ENCODE measurements around the gene NAA30.
"Not testable (repeated sequence)": the region's sequence is repeated elsewhere in the genome, so short reads cannot be mapped to it uniquely, and the experiment has no call there.

The NAA30 gene

GRCh38 chr14:57364659-57365450, 25.5 kb upstream of the NAA30 start:
- no peak for DNase-seq (ENCODE audit: low read depth, low spot score)
- TF ChIP-seq POLR2AphosphoS5 (IDR thresholded peaks at IDR 0.05; ENCODE audit: borderline replicate concordance, low read depth, low read length) (no peak), EZH2 (IDR thresholded peaks at IDR 0.05) (no peak), FOXP2 (optimal IDR thresholded peaks at IDR 0.05; ENCODE audit: control extremely low read depth, extremely low read length, insufficient read depth) (no peak)
- H3K9me3 ChIP-seq (ENCODE audit: low read depth, low read length) = no peaks in the 10 kb centered on the region
- no peak overlapping the region for H3K4me3 ChIP-seq
- no peak overlapping the region for H3K9ac ChIP-seq (ENCODE audit: insufficient read length)
- H3K36me3 ChIP-seq (ENCODE audit: insufficient read depth, low read length) = no peaks in the 10 kb centered on the region
- H3K27ac ChIP-seq = no peak overlapping the region

- not testable (repeated sequence) for H3K4me3 ChIP-seq; H3K27ac ChIP-seq; H3K9ac ChIP-seq (ENCODE audit: insufficient read length); DNase-seq (ENCODE audit: low read depth, low spot score); H3K36me3 ChIP-seq (ENCODE audit: insufficient read depth, low read length); H3K9me3 ChIP-seq (ENCODE audit: low read depth, low read length)
Observed at GRCh38 chr14:57370187-57370586, 20.2 kb upstream of the NAA30 start.

GRCh38 chr14:57371013-57371412, 19.4 kb upstream of the NAA30 start:
- no peak for DNase-seq (ENCODE audit: low read depth, low spot score)
- no peaks in the 10 kb centered on the region for H3K36me3 ChIP-seq (ENCODE audit: insufficient read depth, low read length)
- no peaks in the 10 kb centered on the region for H3K9me3 ChIP-seq (ENCODE audit: low read depth, low read length)
- H3K27ac ChIP-seq = no peak overlapping the region
- no peak overlapping the region for H3K4me3 ChIP-seq
- no peak overlapping the region for H3K9ac ChIP-seq (ENCODE audit: insufficient read length)
- no peak for TF ChIP-seq FOXP2 (optimal IDR thresholded peaks at IDR 0.05; ENCODE audit: control extremely low read depth, extremely low read length, insufficient read depth)
- TF ChIP-seq EZH2 (IDR thresholded peaks at IDR 0.05) = no peak
- no peak for TF ChIP-seq POLR2AphosphoS5 (IDR thresholded peaks at IDR 0.05; ENCODE audit: borderline replicate concordance, low read depth, low read length)

GRCh38 chr14:57375156-57375555, 15.2 kb upstream of the NAA30 start:
- no peak for DNase-seq (ENCODE audit: low read depth, low spot score)
- TF ChIP-seq POLR2AphosphoS5 (IDR thresholded peaks at IDR 0.05; ENCODE audit: borderline replicate concordance, low read depth, low read length) (no peak), FOXP2 (optimal IDR thresholded peaks at IDR 0.05; ENCODE audit: control extremely low read depth, extremely low read length, insufficient read depth) (no peak), EZH2 (IDR thresholded peaks at IDR 0.05) (no peak)
- no peak overlapping the region for H3K4me3 ChIP-seq
- H3K27ac ChIP-seq = peak overlapping the region; percentile 16; the same call in 1 of the 2 replicates
- no peaks in the 10 kb centered on the region for H3K9me3 ChIP-seq (ENCODE audit: low read depth, low read length)
- no peaks in the 10 kb centered on the region for H3K36me3 ChIP-seq (ENCODE audit: insufficient read depth, low read length)
- H3K9ac ChIP-seq (ENCODE audit: insufficient read length) = no peak overlapping the region

- TF ChIP-seq FOXP2 (optimal IDR thresholded peaks at IDR 0.05; ENCODE audit: control extremely low read depth, extremely low read length, insufficient read depth) (no peak), POLR2AphosphoS5 (IDR thresholded peaks at IDR 0.05; ENCODE audit: borderline replicate concordance, low read depth, low read length) (no peak), EZH2 (IDR thresholded peaks at IDR 0.05) (no peak)
- Histone ChIP-seq H3K9ac (ENCODE audit: insufficient read length) (no peak overlapping the region), H3K9me3 (ENCODE audit: low read depth, low read length) (no peaks in the 10 kb centered on the region), H3K36me3 (ENCODE audit: insufficient read depth, low read length) (no peaks in the 10 kb centered on the region), H3K4me3 (no peak overlapping the region), H3K27ac (peak overlapping the region; percentile 34; the same call in 1 of the 2 replicates)
- no peak for DNase-seq (ENCODE audit: low read depth, low spot score)
Observed at GRCh38 chr14:57378661-57379060, 11.7 kb upstream of the NAA30 start.

- no peak for DNase-seq (ENCODE audit: low read depth, low spot score)
- Histone ChIP-seq H3K9ac (ENCODE audit: insufficient read length) (no peak overlapping the region), H3K9me3 (ENCODE audit: low read depth, low read length) (no peaks in the 10 kb centered on the region), H3K36me3 (ENCODE audit: insufficient read depth, low read length) (no peaks in the 10 kb centered on the region), H3K27ac (peak overlapping the region; percentile 74), H3K4me3 (no peak overlapping the region)
- TF ChIP-seq FOXP2 (optimal IDR thresholded peaks at IDR 0.05; ENCODE audit: control extremely low read depth, extremely low read length, insufficient read depth) = no peak
- TF ChIP-seq POLR2AphosphoS5 (IDR thresholded peaks at IDR 0.05; ENCODE audit: borderline replicate concordance, low read depth, low read length) = no peak
Observed at GRCh38 chr14:57380935-57381334, 9.5 kb upstream of the NAA30 start.

- Histone ChIP-seq H3K36me3 (ENCODE audit: insufficient read depth, low read length) (no peaks in the 10 kb centered on the region), H3K4me3 (no peak overlapping the region), H3K27ac (no peak overlapping the region), H3K9me3 (ENCODE audit: low read depth, low read length) (no peaks in the 10 kb centered on the region), H3K9ac (ENCODE audit: insufficient read length) (no peak overlapping the region)
- TF ChIP-seq FOXP2 (optimal IDR thresholded peaks at IDR 0.05; ENCODE audit: control extremely low read depth, extremely low read length, insufficient read depth) (no peak), EZH2 (IDR thresholded peaks at IDR 0.05) (no peak), POLR2AphosphoS5 (IDR thresholded peaks at IDR 0.05; ENCODE audit: borderline replicate concordance, low read depth, low read length) (no peak)
- DNase-seq (ENCODE audit: low read depth, low spot score) = no peak
Observed at GRCh38 chr14:57382283-57382682, 8.1 kb upstream of the NAA30 start.

- Histone ChIP-seq H3K9ac (ENCODE audit: insufficient read length) (no peak overlapping the region), H3K27ac (no peak overlapping the region), H3K36me3 (ENCODE audit: insufficient read depth, low read length) (no peaks in the 10 kb centered on the region), H3K9me3 (ENCODE audit: low read depth, low read length) (no peaks in the 10 kb centered on the region), H3K4me3 (no peak overlapping the region)
- TF ChIP-seq EZH2 (IDR thresholded peaks at IDR 0.05) (no peak), POLR2AphosphoS5 (IDR thresholded peaks at IDR 0.05; ENCODE audit: borderline replicate concordance, low read depth, low read length) (no peak), FOXP2 (optimal IDR thresholded peaks at IDR 0.05; ENCODE audit: control extremely low read depth, extremely low read length, insufficient read depth) (no peak)
- DNase-seq (ENCODE audit: low read depth, low spot score) = no peak
Observed at GRCh38 chr14:57383125-57383745, 7.2 kb upstream of the NAA30 start.

Data from SK-N-MC (cell line).